Testis (tissue), 2 donors: Measurements from ENCODE around the gene FAM13C.

Experiments used
- POLR2A ChIP-seq: fragments of 450-650 bp; IDR thresholded peaks from one replicate; pipeline ENCODE4 v1.6.1; 2017; ENCODE audit warnings: antibody characterized with exemption, mild to moderate bottlenecking, moderate library complexity
- TF ChIP-seq, protein P1 (sequence below), 3 experiments: fragments of 450-650 bp in 2 of 3; fragments of 200-600 bp in 1 of 3; sonication (generic) in 1 of 3; IDR thresholded peaks; one replicate each; pipeline ENCODE4 v1.5.1; 2016 to 2019; ENCODE audit warnings: antibody characterized with exemption in 3 of 3, mild to moderate bottlenecking in 2 of 3, moderate library complexity in 1 of 3

DNA sequence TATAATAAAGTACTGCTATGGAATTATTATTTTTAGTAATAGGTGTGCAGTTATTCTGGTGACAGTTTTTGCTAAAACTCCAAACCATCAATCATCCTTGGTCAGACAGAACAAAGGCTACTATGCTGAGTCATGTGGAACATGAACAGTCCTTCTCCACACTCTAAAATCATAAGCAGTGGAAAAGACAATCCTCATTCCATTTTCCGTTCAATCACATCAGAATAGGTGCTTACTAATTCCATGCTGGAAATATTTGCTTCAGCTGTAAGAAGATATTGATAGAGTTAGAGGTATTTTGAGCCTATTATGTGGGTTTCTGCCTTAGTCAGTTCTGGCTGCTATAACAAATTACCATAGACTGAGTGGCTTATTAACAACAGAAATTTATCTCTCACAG is 82.9 kb downstream of the FAM13C start:
- TF ChIP-seq, protein P1, sequence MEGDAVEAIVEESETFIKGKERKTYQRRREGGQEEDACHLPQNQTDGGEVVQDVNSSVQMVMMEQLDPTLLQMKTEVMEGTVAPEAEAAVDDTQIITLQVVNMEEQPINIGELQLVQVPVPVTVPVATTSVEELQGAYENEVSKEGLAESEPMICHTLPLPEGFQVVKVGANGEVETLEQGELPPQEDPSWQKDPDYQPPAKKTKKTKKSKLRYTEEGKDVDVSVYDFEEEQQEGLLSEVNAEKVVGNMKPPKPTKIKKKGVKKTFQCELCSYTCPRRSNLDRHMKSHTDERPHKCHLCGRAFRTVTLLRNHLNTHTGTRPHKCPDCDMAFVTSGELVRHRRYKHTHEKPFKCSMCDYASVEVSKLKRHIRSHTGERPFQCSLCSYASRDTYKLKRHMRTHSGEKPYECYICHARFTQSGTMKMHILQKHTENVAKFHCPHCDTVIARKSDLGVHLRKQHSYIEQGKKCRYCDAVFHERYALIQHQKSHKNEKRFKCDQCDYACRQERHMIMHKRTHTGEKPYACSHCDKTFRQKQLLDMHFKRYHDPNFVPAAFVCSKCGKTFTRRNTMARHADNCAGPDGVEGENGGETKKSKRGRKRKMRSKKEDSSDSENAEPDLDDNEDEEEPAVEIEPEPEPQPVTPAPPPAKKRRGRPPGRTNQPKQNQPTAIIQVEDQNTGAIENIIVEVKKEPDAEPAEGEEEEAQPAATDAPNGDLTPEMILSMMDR (IDR thresholded peaks at IDR 0.05) = no peak
- TF ChIP-seq POLR2A = no peak
